DND-41 (cell line): ENCODE data around the gene KDM6B.
A peak's percentile ranks its signal among the peaks of the same experiment; 100 is the strongest.

ENCODE experiments used
- EZH2 ChIP-seq: IDR thresholded peaks from 3 replicates; pipeline ENCODE4 v1.6.1; 2012; ENCODE audit warnings: borderline replicate concordance, low read depth, mild to moderate bottlenecking, moderate library complexity, low read length, inconsistent platforms; ENCODE audit not compliant: severe bottlenecking
- TF ChIP-seq, protein P1 (sequence below): IDR thresholded peaks from 2 replicates; pipeline ENCODE4 v1.5.1; 2012; ENCODE audit warnings: borderline replicate concordance, low read length, moderate library complexity, mild to moderate bottlenecking; ENCODE audit not compliant: poor library complexity, severe bottlenecking; ENCODE audit errors: extremely low read depth

- TF ChIP-seq, protein P1, sequence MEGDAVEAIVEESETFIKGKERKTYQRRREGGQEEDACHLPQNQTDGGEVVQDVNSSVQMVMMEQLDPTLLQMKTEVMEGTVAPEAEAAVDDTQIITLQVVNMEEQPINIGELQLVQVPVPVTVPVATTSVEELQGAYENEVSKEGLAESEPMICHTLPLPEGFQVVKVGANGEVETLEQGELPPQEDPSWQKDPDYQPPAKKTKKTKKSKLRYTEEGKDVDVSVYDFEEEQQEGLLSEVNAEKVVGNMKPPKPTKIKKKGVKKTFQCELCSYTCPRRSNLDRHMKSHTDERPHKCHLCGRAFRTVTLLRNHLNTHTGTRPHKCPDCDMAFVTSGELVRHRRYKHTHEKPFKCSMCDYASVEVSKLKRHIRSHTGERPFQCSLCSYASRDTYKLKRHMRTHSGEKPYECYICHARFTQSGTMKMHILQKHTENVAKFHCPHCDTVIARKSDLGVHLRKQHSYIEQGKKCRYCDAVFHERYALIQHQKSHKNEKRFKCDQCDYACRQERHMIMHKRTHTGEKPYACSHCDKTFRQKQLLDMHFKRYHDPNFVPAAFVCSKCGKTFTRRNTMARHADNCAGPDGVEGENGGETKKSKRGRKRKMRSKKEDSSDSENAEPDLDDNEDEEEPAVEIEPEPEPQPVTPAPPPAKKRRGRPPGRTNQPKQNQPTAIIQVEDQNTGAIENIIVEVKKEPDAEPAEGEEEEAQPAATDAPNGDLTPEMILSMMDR, result peak; percentile 22
- TF ChIP-seq EZH2, result no peak
Measured at GRCh38 chr17:7857713-7858521, 23.9 kb downstream of the KDM6B start, which contains the start of gene CYB5D1.
